EL (cell line): ENCODE measurements around the gene PLAAT2.

ENCODE experiments used
- DNase-seq: peaks from one replicate; pipeline ENCODE4 v3.0.0-alpha.2; 2016

PLAAT2 gene

GRCh38 chr11:63512816-63513215 lies 50.4 kb downstream of the PLAAT2 start:
- DNase-seq, result no peak

- no peak for DNase-seq
Measured at GRCh38 chr11:63511048-63511748, 52.0 kb downstream of the PLAAT2 start.

- peak; percentile 53 for DNase-seq
Measured at GRCh38 chr11:63510360-63511047, 52.7 kb downstream of the PLAAT2 start.

DNA sequence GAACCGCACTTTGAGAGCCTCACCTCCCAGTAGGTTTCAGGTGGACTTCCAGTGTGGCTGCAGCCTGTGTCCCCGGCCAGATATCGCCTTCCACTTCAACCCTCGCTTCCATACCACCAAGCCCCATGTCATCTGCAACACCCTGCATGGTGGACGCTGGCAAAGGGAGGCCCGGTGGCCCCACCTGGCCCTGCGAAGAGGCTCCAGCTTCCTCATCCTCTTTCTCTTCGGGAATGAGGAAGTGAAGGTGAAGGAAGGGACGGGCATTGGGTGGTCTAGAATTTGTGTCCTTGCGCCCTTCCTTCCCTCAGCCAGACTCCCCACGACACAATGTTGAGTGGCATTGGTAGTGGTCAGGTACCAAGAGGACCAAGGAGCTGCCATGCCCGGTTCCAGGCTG lies 54.4 kb downstream of the PLAAT2 start:
- DNase-seq, result no peak

DNA sequence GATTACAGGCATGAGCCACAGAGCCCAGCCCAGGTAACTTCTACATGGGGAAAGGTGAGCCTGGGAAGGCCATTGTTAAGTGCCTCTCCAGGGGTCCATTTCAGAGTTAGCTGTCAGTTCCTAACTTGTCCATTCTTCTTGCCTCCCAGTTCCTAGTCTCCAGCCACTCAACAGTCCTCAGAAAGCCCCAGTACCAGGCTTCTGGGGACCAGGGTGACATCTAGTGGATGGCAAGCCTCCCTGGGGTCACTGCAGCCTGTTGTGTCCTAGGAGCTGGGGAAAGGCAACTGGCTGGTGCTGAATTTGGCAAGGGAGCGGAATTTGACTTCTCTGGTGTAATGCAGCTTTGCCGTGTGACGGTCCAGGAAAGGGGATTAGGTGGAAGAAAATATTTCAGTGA lies 55.2 kb downstream of the PLAAT2 start:
- no peak for DNase-seq

GRCh38 chr11:63507511-63507910 lies 55.7 kb downstream of the PLAAT2 start:
- no peak for DNase-seq

DNA sequence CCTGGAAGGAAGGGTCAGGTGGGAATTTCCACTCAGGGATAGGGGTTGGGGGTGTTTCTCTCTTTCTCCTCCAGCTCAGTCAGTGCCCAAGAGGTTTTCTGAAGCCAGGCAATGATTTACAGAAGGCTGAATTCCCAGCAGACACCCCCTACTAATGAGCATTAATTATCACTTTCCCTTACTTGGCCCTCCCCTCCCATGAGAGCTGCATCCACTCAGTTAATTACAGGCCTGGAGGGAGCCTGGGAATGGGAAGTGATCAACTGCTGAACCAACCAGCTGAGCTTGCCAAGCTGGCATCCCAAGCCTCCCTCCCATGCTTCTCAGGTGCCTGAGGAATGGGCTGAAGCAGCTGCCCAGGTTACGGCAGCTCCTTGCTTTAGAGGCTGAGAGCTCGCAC lies 56.3 kb downstream of the PLAAT2 start:
- no peak for DNase-seq

- no peak for DNase-seq
Measured at GRCh38 chr11:63505857-63506528, 57.2 kb downstream of the PLAAT2 start, which contains the start of gene LGALS12. Gene LGALS12, plus strand, starts transcription at chr11:63506084. Its CDS starts 375 bp downstream, at chr11:63506459.

DNA sequence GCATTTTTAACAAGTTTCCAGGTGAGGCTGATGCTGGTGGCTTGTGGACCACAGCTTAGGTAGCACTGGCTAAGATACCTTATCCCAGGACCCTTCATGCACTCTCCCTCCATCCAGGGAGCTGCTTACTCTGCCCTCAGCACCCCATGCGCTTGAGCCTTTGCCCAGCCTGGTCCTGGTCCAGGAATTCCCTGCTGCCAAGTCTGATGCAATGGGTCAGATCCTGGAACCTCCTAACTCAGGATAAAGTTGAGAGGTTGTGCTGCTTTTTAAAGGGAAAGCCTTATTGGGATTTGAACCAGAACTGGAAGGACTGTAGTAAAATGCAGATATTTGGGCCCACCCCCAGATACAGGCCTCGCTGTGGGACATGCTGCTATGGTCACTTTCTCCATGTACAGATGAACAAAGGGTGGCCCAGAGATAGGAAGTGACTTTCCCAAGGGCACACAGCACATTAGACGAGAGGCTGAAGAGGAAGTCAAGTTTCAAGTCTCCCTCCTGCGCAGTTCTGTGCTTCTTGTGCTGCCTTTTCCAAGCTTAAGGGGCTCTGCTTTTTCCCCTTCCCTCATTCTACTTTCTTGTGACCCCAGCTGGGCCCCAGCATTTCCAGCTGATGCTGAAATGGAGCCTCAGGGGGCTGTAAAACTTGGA lies 58.1 kb downstream of the PLAAT2 start:
- no peak for DNase-seq

DNA sequence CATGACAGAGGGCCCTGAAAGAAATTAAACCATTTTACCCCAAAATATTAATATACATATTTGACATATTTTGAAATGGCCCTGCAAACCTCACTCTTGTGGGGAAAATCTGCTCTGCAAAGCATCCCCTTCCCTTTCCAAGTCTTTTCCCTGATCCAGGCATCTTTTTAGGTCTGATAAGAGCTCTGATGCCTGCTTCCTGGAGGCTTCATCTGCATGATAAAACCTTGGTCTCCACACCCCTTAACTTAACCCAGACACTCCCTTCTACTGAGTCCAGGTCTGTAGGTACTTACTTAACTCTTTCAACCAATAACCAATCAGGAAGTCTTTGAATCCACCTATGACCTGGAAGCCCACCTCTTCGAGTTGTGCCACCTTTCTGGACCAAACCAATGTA lies 59.1 kb downstream of the PLAAT2 start:
- DNase-seq, result no peak

DNA sequence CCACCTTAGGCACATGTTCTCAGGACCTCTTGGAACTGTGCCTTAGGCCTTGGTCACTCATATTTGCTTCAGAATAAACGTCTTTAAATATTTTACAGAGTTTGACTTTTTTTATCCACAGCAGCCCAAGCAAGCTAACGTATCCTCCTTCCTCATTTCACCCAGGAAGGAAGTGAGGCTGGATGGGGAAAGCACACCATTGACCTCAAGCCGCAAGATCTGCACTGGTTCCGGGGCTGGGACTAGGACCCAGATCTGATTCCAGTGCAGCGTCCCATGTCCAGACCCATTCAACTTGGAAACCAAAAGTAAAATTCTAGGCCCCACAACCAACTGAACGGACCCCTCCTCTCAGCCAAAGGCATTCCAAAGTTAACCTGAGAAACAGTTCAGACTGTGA lies 59.7 kb downstream of the PLAAT2 start:
- DNase-seq, result no peak
